ENCODE data around the gene EVI5.

DNA sequence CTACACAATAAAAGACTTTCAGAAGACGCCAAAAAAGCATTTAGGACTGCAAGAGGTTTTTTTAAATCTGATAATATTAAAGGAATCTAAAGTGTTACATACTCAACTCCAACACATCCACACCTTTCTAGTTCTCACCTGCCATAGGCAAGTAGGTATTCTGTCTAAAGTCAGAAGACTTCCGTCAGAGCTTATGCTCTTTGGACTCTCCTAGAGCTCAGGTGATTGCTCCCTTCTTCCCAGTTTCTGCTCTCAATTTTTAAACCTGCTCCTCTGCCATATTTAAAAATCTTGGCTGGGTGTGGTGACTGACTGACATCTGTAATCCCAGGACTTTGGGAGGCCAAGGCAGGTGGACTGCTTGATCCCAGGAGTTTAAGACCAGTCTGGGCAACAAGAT is 16.6 kb downstream of the EVI5 start:
- TF ChIP-seq, protein P1, sequence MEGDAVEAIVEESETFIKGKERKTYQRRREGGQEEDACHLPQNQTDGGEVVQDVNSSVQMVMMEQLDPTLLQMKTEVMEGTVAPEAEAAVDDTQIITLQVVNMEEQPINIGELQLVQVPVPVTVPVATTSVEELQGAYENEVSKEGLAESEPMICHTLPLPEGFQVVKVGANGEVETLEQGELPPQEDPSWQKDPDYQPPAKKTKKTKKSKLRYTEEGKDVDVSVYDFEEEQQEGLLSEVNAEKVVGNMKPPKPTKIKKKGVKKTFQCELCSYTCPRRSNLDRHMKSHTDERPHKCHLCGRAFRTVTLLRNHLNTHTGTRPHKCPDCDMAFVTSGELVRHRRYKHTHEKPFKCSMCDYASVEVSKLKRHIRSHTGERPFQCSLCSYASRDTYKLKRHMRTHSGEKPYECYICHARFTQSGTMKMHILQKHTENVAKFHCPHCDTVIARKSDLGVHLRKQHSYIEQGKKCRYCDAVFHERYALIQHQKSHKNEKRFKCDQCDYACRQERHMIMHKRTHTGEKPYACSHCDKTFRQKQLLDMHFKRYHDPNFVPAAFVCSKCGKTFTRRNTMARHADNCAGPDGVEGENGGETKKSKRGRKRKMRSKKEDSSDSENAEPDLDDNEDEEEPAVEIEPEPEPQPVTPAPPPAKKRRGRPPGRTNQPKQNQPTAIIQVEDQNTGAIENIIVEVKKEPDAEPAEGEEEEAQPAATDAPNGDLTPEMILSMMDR (conservative IDR thresholded peaks at IDR 0.05; ENCODE audit: low read depth, low read length), result no peak
- TF ChIP-seq EZH2phosphoT487 (IDR thresholded peaks at IDR 0.05; ENCODE audit: borderline replicate concordance, low read length) (no peak), EZH2 (IDR thresholded peaks at IDR 0.05; ENCODE audit: low read length, unreplicated experiment) (no peak)

Data from PC-3 (cell line).